ENCODE measurements around the gene GRAMD2B. TPM values are rescaled to one million over a fixed set of nuclear protein-coding genes. Genes with fewer than 3 reads are reported as not detected.
"Not testable (repeated sequence)": the region's sequence is repeated elsewhere in the genome, so short reads cannot be mapped to it uniquely, and the experiment has no call there.

The GRAMD2B gene
- total RNA-seq, 4 donors from 2014 or later = 37.7 to 61.5 (median 44.6) TPM

DNA sequence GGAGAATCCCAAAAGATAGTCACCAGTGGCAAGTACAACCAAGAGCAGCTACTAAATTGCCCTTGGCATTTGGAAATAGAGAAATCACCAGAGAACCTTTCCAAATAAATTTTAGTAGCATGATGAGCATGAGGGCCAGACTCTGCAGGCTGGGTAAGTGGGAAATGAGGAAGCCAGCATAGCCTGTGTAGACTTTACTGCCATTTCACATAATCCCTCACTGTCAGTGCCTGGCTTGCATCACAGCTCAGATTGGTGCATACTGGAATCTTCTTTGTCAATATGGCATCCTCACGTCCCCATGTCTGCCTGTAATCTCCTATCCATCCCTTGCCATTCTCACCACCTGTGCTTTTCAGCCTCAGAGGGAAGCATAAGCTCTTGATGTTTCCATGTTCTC, 14.5 kb downstream of the GRAMD2B start:
- DNase-seq (ENCODE audit: low spot score in 2 of 2) = no peak
- no peak for TF ChIP-seq EP300 (IDR thresholded peaks at IDR 0.05)
- TF ChIP-seq POLR2A (IDR thresholded peaks at IDR 0.05) = no peak
- TF ChIP-seq, protein P1, sequence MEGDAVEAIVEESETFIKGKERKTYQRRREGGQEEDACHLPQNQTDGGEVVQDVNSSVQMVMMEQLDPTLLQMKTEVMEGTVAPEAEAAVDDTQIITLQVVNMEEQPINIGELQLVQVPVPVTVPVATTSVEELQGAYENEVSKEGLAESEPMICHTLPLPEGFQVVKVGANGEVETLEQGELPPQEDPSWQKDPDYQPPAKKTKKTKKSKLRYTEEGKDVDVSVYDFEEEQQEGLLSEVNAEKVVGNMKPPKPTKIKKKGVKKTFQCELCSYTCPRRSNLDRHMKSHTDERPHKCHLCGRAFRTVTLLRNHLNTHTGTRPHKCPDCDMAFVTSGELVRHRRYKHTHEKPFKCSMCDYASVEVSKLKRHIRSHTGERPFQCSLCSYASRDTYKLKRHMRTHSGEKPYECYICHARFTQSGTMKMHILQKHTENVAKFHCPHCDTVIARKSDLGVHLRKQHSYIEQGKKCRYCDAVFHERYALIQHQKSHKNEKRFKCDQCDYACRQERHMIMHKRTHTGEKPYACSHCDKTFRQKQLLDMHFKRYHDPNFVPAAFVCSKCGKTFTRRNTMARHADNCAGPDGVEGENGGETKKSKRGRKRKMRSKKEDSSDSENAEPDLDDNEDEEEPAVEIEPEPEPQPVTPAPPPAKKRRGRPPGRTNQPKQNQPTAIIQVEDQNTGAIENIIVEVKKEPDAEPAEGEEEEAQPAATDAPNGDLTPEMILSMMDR (IDR thresholded peaks at IDR 0.05) = no peak
- no peaks in the 10 kb centered on the region for H3K27me3 ChIP-seq
- no peak overlapping the region for H3K4me3 ChIP-seq
- H3K27ac ChIP-seq = no peak overlapping the region
- WGBS, 2 donors = 90 to 94% methylated on average over 1 of the region's 1 CpG
- peaks cover 0 to 8% (median 0%) of the 10 kb centered on the region in 4 donors for H3K9me3 ChIP-seq
- peaks cover 0 to 10% (median 0%) of the 10 kb centered on the region in 4 donors for H3K4me1 ChIP-seq
- H3K36me3 ChIP-seq = peaks cover 0 to 47% (median 0%) of the 10 kb centered on the region in 3 donors

DNA sequence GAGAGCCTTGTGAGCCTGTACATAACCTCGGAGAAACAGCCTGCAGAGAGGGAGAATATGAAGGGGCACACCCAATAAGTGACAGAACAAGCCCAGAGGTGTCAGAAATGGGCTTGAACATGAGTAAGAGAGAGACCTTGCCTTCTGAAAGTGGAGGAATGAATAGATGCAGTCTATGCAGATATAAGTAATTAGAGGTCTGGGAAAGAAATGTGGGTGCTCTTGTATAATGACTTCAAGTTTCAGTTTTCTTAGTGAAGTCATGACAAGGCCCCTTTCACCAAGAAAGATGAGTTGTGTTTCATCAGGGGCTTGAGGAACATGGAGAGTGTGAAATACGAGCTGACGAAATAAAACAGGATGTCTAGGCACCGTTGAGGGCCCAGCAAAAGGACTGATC, 15.1 kb downstream of the GRAMD2B start:
- Histone ChIP-seq H3K4me1 (peaks cover 0 to 6% (median 0%) of the 10 kb centered on the region in 4 donors), H3K4me3 (no peak overlapping the region), H3K36me3 (peaks cover 0 to 47% (median 0%) of the 10 kb centered on the region in 3 donors), H3K9me3 (peaks cover 0 to 8% (median 0%) of the 10 kb centered on the region in 4 donors), H3K27me3 (no peaks in the 10 kb centered on the region), H3K27ac (no peak overlapping the region)
- TF ChIP-seq EP300 (IDR thresholded peaks at IDR 0.05) (no peak), POLR2A (IDR thresholded peaks at IDR 0.05) (no peak)
- TF ChIP-seq, protein P1 (IDR thresholded peaks at IDR 0.05) = no peak
- 81 to 84% methylated on average over 4 of the region's 4 CpGs for WGBS, 2 donors
- no peak for DNase-seq (ENCODE audit: low spot score in 2 of 2)

DNA sequence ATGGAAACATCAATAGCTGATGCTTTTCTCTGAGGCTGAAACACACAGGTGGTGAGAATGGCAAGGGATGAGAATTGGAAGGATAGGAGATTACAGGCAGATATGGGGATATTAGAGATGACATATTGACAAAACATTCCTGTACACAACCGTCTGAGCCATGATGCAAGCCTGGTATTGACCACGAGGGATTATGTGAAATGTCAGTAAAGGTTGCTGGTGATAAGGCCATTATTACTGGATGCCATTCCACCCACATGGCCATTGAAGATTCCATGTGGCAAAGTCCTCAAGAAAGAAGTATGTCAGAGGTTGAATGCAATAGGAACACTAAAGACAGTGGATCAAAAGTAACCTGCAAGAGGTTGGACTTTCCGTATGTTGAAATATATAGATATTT, 15.7 kb downstream of the GRAMD2B start:
- TF ChIP-seq, protein P1 (IDR thresholded peaks at IDR 0.05) = no peak
- no peak for TF ChIP-seq EP300 (IDR thresholded peaks at IDR 0.05)
- no peak for TF ChIP-seq POLR2A (IDR thresholded peaks at IDR 0.05)
- no peak overlapping the region for H3K4me3 ChIP-seq
- WGBS, 2 donors = 70 to 76% methylated on average over 3 of the region's 3 CpGs
- no peak for DNase-seq (ENCODE audit: low spot score in 2 of 2)
- H3K4me1 ChIP-seq = peaks cover 0 to 6% (median 0%) of the 10 kb centered on the region in 4 donors
- no peaks in the 10 kb centered on the region for H3K27me3 ChIP-seq
- H3K27ac ChIP-seq = no peak overlapping the region
- H3K36me3 ChIP-seq = peaks cover 0 to 47% (median 0%) of the 10 kb centered on the region in 3 donors
- H3K9me3 ChIP-seq = peaks cover 0 to 8% (median 0%) of the 10 kb centered on the region in 4 donors

DNA sequence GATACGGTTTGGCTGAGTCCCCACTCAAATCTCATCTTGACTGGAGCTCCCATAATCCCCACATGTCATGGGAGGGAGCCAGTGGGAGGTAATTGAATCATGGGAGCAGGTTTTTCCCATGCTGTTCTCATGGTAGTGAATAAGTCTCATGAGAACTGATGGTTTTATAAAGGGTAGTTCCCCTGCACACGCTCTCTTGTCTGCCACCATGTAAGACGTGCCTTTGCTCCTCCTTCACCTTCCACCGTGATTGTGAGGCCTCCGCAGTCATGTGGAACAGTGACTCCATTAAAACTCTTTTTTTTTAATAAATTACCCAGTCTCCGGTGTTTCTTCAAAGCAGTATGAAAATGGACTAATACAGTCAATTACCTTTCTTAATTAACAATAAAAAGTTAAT, 16.5 kb downstream of the GRAMD2B start:
- not testable (repeated sequence) for H3K27ac ChIP-seq; H3K9me3 ChIP-seq; H3K4me1 ChIP-seq; H3K27me3 ChIP-seq; H3K4me3 ChIP-seq; DNase-seq (ENCODE audit: low spot score in 2 of 2)
- H3K36me3 ChIP-seq = peaks cover 0 to 47% (median 0%) of the 10 kb centered on the region in 3 donors
- 97 to 98% methylated on average over 6 of the region's 6 CpGs for WGBS, 2 donors

DNA sequence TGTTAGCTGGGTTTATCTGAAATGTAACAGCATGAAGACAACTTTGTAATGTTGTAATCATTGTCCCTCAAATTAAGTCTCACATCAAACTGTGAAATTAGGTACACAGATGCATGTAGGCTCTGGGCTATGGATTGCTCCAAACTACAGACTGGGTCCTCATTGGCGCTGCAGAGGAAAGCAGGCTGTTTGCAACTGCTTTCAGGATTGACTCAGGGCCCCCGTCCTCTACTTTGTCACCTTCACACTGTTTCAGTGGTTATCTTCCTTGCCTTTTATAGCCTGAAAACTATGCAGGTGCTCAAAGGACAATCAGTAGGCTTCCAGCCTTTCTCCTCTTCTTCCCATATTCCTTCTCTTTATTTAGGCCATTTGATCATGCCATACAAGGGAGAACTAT, 18.0 kb downstream of the GRAMD2B start:
- Histone ChIP-seq H3K27me3 (no peaks in the 10 kb centered on the region), H3K4me1 (peaks cover 0 to 12% (median 0%) of the 10 kb centered on the region in 4 donors), H3K9me3 (peaks cover 0 to 8% (median 0%) of the 10 kb centered on the region in 4 donors), H3K4me3 (no peak overlapping the region), H3K36me3 (peaks cover 0 to 51% (median 0%) of the 10 kb centered on the region in 3 donors), H3K27ac (no peak overlapping the region)
- TF ChIP-seq, protein P1 (IDR thresholded peaks at IDR 0.05) = no peak
- TF ChIP-seq POLR2A (IDR thresholded peaks at IDR 0.05) = no peak
- no peak for TF ChIP-seq EP300 (IDR thresholded peaks at IDR 0.05)
- 94% methylated on average over 2 of the region's 2 CpGs for WGBS, 2 donors
- DNase-seq (ENCODE audit: low spot score in 2 of 2) = no peak
